DMS79 (cell line): ENCODE data around the gene FRAT2.

Experiments used
- DNase-seq: peaks from one replicate; lab custom pipeline; 2025; lab: John Stamatoyannopoulos, UW

Gene FRAT2

GRCh38 chr10:97334370-97335175, at the start of gene FRAT2:
FRAT2 (minus strand) TSS chr10:97334729; CDS start chr10:97334572, 157 bp downstream.
- peak; percentile 43 for DNase-seq

GRCh38 chr10:97384156-97384555, 49.6 kb upstream of the FRAT2 start:
- no peak for DNase-seq

GRCh38 chr10:97383159-97383558, 48.6 kb upstream of the FRAT2 start:
- no peak for DNase-seq

- DNase-seq = no peak
These were observed 47.1 kb upstream of the FRAT2 start for GRCh38 chr10:97381626-97382025.

- DNase-seq = no peak
These were observed 46.0 kb upstream of the FRAT2 start for GRCh38 chr10:97380516-97380915.

- DNase-seq = no peak
These were observed 44.7 kb upstream of the FRAT2 start for GRCh38 chr10:97378933-97379921.

- DNase-seq = no peak
These were observed 41.9 kb upstream of the FRAT2 start for GRCh38 chr10:97376413-97376812.

GRCh38 chr10:97373456-97373855, 38.9 kb upstream of the FRAT2 start:
- DNase-seq = no peak

GRCh38 chr10:97372233-97372875, 37.8 kb upstream of the FRAT2 start:
- no peak for DNase-seq

- no peak for DNase-seq
These were observed 37.2 kb upstream of the FRAT2 start for GRCh38 chr10:97371696-97372095.

- DNase-seq = no peak
These were observed 32.7 kb upstream of the FRAT2 start for GRCh38 chr10:97367126-97367649.

- DNase-seq = no peak
These were observed 32.0 kb upstream of the FRAT2 start for GRCh38 chr10:97366572-97366971.

- DNase-seq = no peak
These were observed 31.3 kb upstream of the FRAT2 start for GRCh38 chr10:97365761-97366351.

- no peak for DNase-seq
These were observed 28.5 kb upstream of the FRAT2 start for GRCh38 chr10:97363071-97363470.

- no peak for DNase-seq
These were observed 27.9 kb upstream of the FRAT2 start for GRCh38 chr10:97362310-97363033.

- DNase-seq = no peak
These were observed 27.0 kb upstream of the FRAT2 start for GRCh38 chr10:97361537-97361901.

GRCh38 chr10:97360705-97361536, 26.4 kb upstream of the FRAT2 start:
- DNase-seq = no peak

GRCh38 chr10:97358781-97359180, 24.3 kb upstream of the FRAT2 start:
- no peak for DNase-seq

- no peak for DNase-seq
These were observed 23.8 kb upstream of the FRAT2 start for GRCh38 chr10:97358349-97358748.

GRCh38 chr10:97356918-97357317, 22.4 kb upstream of the FRAT2 start:
- DNase-seq = no peak
